Astrocyte (in vitro differentiated cells and primary cell): ENCODE results near the gene TNIK.

ENCODE experiments used
- CTCF ChIP-seq: IDR thresholded peaks from 2 replicates; pipeline ENCODE4 v1.5.1; 2011; ENCODE audit warnings: low read depth, mild to moderate bottlenecking, inconsistent platforms, low read length, moderate library complexity; ENCODE audit not compliant: insufficient read depth
- EZH2 ChIP-seq: IDR thresholded peaks from 2 replicates; pipeline ENCODE4 v1.6.1; 2012; ENCODE audit warnings: mild to moderate bottlenecking, low read length, inconsistent platforms; ENCODE audit not compliant: insufficient read depth

- no peak for TF ChIP-seq CTCF
- no peak for TF ChIP-seq EZH2
Measured at GRCh38 chr3:171384101-171384891, 75.9 kb downstream of the TNIK start.
